Ectodermal cell (in vitro differentiated cells): ENCODE measurements around the gene RAET1E.
"Not testable (repeated sequence)": the region's sequence is repeated elsewhere in the genome, so short reads cannot be mapped to it uniquely, and the experiment has no call there.

Experiments used
- H3K27ac ChIP-seq: 2 replicates; pipeline ENCODE4 v1.7.0; 2013; ENCODE audit warnings: mild to moderate bottlenecking, low read depth, low read length; ENCODE audit not compliant: insufficient read depth, poor library complexity, severe bottlenecking
- H3K27me3 ChIP-seq: 2 replicates; pipeline ENCODE4 v1.7.0; 2013; ENCODE audit warnings: mild to moderate bottlenecking, low read length; ENCODE audit not compliant: insufficient read depth, control insufficient read depth, poor library complexity, severe bottlenecking
- H3K36me3 ChIP-seq: one replicate; pipeline ENCODE4 v1.7.0; 2013; ENCODE audit warnings: low read length; ENCODE audit not compliant: control insufficient read depth, insufficient read depth
- H3K4me1 ChIP-seq: one replicate; pipeline ENCODE4 v1.7.0; 2013; ENCODE audit warnings: low read length; ENCODE audit not compliant: control insufficient read depth, insufficient read depth
- H3K4me3 ChIP-seq: 2 replicates; pipeline ENCODE4 v1.7.0; 2013; ENCODE audit warnings: low read depth, low read length, control low read depth; ENCODE audit not compliant: insufficient read depth
- H3K9me3 ChIP-seq: 2 replicates; pipeline ENCODE4 v1.7.0; 2013; ENCODE audit warnings: mild to moderate bottlenecking, low read length, moderate library complexity; ENCODE audit not compliant: control insufficient read depth
- WGBS, 2 experiments: methylation state at CpG; one replicate each; pipeline ENCODE4 v1.1.7; 2013; ENCODE audit warnings: missing lambda C conversion rate in 2 of 2; 5-methylcytosine and 5-hydroxymethylcytosine counted together

RAET1E gene

GRCh38 chr6:149921361-149921760, 23.4 kb upstream of the RAET1E start:
- Histone ChIP-seq H3K9me3 (no peaks in the 10 kb centered on the region), H3K27me3 (peaks cover 72% of the 10 kb centered on the region), H3K4me1 (peaks cover 9% of the 10 kb centered on the region), H3K4me3 (no peak overlapping the region), H3K27ac (no peak overlapping the region), H3K36me3 (no peaks in the 10 kb centered on the region)
- WGBS, 2 experiments: 82 to 87% methylated on average over 6 of the region's 6 CpGs

- H3K27me3 ChIP-seq: peaks cover 60% of the 10 kb centered on the region
- H3K27ac ChIP-seq: no peak overlapping the region
- peaks cover 4% of the 10 kb centered on the region for H3K4me1 ChIP-seq
- 74 to 76% methylated on average over 4 of the region's 4 CpGs for WGBS, 2 experiments
- no peaks in the 10 kb centered on the region for H3K36me3 ChIP-seq
- no peaks in the 10 kb centered on the region for H3K9me3 ChIP-seq
- H3K4me3 ChIP-seq: no peak overlapping the region
Observed at GRCh38 chr6:149919834-149920225, 21.9 kb upstream of the RAET1E start.

GRCh38 chr6:149919126-149919833, 21.4 kb upstream of the RAET1E start:
- 85% methylated on average over 8 to 9 of the region's 11 CpGs for WGBS, 2 experiments
- H3K27me3 ChIP-seq: peaks cover 55% of the 10 kb centered on the region
- not testable (repeated sequence) for H3K9me3 ChIP-seq, H3K27ac ChIP-seq, H3K4me1 ChIP-seq, H3K4me3 ChIP-seq, H3K36me3 ChIP-seq

DNA sequence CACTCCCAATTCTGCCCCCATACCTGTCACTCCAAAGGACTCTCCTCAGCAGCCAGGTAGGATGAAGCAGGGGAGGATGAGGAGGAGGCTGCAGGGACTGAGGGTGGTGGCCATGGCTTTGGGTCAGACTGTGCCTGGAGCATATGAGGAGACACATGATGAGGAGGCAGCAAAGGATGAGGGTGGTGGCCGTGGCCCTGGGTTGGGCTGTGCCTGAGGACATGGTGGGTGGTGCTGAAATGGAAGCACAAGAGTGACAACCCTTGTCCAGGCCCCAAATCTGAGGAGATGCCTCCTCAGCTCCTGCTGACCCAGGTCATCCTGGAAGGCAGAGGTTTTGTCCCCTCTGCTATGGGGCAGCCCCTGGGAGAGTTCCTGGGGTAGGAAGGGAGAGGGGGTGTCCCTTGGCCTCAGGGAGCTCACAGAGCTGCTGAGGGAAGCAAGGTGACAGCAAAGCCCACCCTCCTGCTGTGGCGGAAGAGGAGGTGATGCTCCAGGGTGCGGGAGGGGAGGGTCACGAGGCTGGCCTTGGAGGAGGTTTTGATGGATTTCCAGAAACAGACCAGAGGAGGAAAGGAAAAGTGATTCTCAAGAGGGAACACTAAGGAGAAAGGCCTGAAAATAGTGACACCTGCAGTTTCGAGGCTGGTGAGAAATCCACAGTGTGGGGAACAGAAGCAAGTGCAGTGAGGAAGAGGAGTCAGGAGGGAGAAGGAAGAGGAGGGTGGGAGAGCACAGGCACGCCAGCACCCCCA, 20.4 kb upstream of the RAET1E start:
- H3K27me3 ChIP-seq: peaks cover 52% of the 10 kb centered on the region
- WGBS, 2 experiments: 78 to 81% methylated on average over 6 of the region's 6 CpGs

GRCh38 chr6:149917679-149918078, 19.8 kb upstream of the RAET1E start:
- Histone ChIP-seq H3K4me1 (no peaks in the 10 kb centered on the region), H3K9me3 (no peaks in the 10 kb centered on the region), H3K27ac (no peak overlapping the region), H3K27me3 (peaks cover 45% of the 10 kb centered on the region), H3K36me3 (no peaks in the 10 kb centered on the region), H3K4me3 (no peak overlapping the region)
- 84 to 90% methylated on average over 2 of the region's 2 CpGs for WGBS, 2 experiments

More for the DNA sequence above, 20.4 kb upstream of the RAET1E start:
- Histone ChIP-seq H3K4me3 (no peak overlapping the region), H3K36me3 (no peaks in the 10 kb centered on the region), H3K4me1 (peaks cover 2% of the 10 kb centered on the region), H3K27ac (no peak overlapping the region), H3K9me3 (no peaks in the 10 kb centered on the region)

DNA sequence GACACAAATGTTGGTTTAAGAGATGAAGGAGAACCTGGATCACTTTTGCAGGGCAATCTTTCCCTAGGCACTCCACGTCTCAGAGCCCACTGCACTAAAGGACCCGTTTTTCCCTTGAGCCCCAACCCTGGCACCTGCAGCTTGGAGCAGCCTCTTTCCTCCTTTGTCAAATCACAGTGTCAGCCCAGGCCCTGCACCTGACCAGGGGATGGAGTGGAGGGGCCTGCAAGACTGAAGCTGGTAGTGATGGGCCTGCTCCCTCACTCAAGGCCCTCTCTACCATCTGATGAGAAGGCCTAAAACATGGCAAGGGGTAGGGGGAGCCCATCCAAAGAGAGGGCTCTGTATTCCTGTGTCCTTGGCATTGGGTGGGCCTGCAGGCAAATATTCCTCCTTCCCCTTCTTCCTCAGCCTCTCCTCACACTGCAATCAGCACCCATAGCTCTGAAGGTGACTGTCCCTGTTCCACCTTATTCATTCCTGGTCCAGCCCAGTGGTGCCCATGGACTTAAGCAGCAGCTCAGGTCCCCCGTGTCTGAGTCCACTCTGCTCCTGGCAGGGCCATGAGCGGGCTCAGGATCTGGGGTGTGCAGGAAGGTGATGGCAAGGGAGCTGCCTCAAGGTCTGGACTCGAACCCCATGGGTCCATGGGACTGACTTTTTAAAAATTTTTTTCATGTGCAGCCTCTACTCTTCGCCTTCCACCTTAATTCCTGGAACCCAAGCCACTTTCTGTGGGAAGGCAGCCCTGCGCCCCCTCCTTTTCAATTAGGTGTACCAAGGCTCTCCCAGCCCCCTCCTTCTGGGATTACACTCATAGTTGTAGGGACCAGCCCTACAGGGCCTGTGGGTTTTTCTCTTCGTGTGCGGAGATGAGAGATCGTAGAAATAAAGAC, 18.3 kb upstream of the RAET1E start:
- Histone ChIP-seq H3K27ac (no peak overlapping the region), H3K27me3 (peaks cover 31% of the 10 kb centered on the region), H3K4me3 (no peak overlapping the region), H3K4me1 (no peaks in the 10 kb centered on the region), H3K36me3 (no peaks in the 10 kb centered on the region), H3K9me3 (no peaks in the 10 kb centered on the region)
- 89 to 91% methylated on average over 10 of the region's 10 CpGs for WGBS, 2 experiments

- peaks cover 4% of the 10 kb centered on the region for H3K9me3 ChIP-seq
- 73 to 77% methylated on average over 9 of the region's 9 CpGs for WGBS, 2 experiments
- H3K27me3 ChIP-seq: peaks cover 10% of the 10 kb centered on the region
- no peak overlapping the region for H3K4me3 ChIP-seq
- no peaks in the 10 kb centered on the region for H3K4me1 ChIP-seq
- no peak overlapping the region for H3K27ac ChIP-seq
- H3K36me3 ChIP-seq: no peaks in the 10 kb centered on the region
Observed at GRCh38 chr6:149913540-149914240, 15.8 kb upstream of the RAET1E start.

DNA sequence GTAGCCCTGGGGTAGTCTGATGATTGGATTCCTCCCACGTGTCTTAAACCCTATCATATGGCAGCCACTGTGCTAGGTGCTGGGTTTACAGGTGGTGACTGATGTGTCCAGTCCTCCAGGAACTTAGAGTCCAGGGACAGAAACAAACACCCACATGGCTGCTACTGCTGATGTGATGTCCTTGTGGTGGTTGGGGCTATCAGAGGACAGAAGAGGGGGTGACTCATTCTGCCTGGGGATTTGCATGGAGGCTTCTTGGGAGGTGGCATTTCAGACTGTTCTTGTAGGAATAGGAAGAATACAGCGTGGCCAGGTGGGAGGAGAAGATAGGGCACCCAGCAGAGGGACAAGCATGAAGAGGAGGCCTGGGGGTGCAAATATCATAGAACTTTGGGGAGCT, 15.2 kb upstream of the RAET1E start:
- H3K36me3 ChIP-seq: no peaks in the 10 kb centered on the region
- H3K4me1 ChIP-seq: no peaks in the 10 kb centered on the region
- WGBS, 2 experiments: 63 to 67% methylated on average over 2 of the region's 2 CpGs
- peaks cover 4% of the 10 kb centered on the region for H3K9me3 ChIP-seq
- H3K4me3 ChIP-seq: no peak overlapping the region
- H3K27ac ChIP-seq: no peak overlapping the region
- H3K27me3 ChIP-seq: peaks cover 10% of the 10 kb centered on the region

- not testable (repeated sequence) for H3K27ac ChIP-seq, H3K4me3 ChIP-seq
- WGBS, 2 experiments: 75 to 82% methylated on average over 3 of the region's 3 CpGs
Observed at GRCh38 chr6:149912680-149913079, 14.8 kb upstream of the RAET1E start.

More at GRCh38 chr6:149912680-149913079, 14.8 kb upstream of the RAET1E start:
- H3K36me3 ChIP-seq, H3K27me3 ChIP-seq, H3K4me1 ChIP-seq, H3K9me3 ChIP-seq: not testable (repeated sequence)
